HL-60/S4 (cell line): ENCODE data around the gene GSTM2.
"Not testable (repeated sequence)": the region's sequence is repeated elsewhere in the genome, so short reads cannot be mapped to it uniquely, and the experiment has no call there.

Source experiments
- in situ Hi-C: fragments of 300-500 bp; cut with MboI; formaldehyde crosslinking; loops from 2 replicates; pipeline ENCODE4 v1.14.3; 2022; ENCODE audit warnings: low sequenced_read_pairs

Gene GSTM2

DNA sequence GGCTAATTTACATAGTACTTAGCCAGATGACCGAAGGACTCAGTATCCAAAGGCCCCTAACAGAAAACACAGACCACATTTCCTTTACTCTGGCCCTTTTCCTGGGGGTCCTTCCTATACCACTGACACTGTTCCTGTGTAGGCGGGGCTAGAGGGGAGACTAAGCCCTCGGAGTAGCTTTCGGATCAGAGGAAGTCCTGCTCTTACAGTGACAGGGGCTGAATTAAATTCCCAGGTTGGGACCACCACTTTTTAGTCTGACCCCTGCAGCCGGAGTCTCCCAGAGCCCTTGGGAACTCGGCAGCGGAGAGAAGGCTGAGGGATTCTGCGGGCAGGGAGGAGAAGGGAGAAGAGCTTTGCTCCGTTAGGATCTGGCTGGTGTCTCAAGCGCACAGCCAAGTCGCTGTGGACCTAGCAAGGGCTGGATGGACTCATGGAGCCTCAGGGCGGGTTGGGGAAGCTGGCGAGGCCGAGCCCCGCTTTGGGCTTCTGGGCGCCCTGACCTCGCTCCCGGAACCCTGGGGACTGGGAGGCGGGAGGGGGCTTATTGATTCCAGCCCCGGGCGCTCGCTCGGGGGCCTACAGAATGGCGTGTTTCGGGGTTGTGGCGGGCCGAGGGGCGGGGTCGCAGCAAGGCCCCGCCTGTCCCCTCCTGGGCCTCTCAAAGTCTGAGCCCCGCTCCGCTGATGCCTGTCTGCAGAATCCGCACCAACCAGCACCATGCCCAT lies 43.9 kb downstream of the GSTM2 start, which contains the start of gene GSTM5:
Gene GSTM5 (plus strand): TSS at position 659 of the 728 bp plus-strand sequence. CDS start 62 bp downstream, at position 721.
- in situ Hi-C loops: not testable (repeated sequence)

DNA sequence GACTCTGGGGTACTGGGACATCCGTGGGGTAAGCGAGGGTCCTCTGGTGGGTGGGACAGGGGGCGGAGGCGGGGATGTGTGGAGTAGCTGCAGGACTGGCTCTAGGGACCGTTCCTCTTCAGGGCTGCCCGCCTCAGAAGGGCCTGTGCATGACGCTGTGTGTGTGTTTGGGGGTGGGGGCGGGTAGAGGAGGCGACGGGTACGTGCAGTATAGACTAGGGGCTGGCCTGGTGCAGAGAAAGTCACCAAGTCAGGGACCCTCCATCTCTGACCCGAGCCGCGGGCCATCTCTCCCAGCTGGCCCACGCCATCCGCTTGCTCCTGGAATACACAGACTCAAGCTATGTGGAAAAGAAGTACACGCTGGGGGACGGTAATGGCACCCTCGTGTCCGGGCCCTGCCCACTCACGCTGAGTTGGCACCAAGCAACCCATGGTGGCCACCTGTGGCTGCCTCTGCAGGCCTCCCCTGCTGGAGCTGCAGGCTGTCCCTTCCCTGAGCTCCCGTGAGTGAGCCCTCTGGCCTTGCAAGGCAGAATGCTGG lies 44.5 kb downstream of the GSTM2 start:
- in situ Hi-C loops: no loop called here

DNA sequence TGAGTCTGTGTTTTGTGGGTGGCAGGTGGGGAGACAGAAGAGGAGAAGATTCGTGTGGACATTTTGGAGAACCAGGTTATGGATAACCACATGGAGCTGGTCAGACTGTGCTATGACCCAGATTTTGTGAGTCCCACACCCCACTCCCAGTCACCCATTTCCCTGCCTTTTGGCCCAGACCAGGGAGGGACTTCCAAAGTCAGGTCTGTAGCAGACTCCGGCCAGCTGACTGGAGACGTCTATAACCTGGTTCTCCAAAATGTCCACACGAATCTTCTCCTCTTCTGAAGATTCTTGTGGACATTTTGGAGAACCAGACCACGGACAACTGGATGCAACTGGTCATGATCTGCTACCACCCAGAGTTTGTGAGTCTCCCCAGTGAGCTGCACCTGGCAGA lies 45.8 kb downstream of the GSTM2 start:
- in situ Hi-C loops: no loop called here

GRCh38 chr1:109714661-109715372 lies 47.0 kb downstream of the GSTM2 start:
- in situ Hi-C loops: no loop called here

- in situ Hi-C loops: no loop called here
These were observed 48.3 kb downstream of the GSTM2 start for GRCh38 chr1:109716121-109716520.

DNA sequence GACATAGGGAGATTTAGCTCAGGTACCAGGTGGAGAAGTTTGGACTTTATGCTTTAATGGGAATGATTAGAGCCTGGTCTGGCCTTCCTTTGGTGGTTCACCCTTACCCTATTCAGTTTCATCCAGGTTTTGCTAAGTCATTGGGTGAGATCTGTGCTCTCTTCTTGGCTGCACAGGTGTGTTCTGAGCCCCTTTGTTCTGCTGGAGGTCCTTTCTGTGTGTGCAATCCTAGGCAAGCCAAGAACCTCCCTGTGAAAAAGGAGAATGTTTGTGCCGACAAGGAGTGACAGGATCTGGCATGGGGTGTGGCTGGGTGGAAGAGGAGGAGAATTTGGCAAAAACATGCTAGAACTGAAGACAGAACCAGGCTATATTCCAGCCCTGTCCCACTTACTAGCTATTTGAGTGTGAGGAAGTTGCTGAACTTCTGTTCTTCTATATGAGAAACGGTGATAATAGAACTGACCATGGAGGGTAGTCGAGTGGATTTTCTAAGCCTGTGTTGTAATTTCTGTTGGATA lies 48.8 kb downstream of the GSTM2 start:
- in situ Hi-C loops: no loop called here

GRCh38 chr1:109717729-109718128 lies 49.9 kb downstream of the GSTM2 start:
- in situ Hi-C loops: no loop called here

- in situ Hi-C loops: no loop called here
These were observed 50.6 kb downstream of the GSTM2 start for GRCh38 chr1:109718495-109718894.

GRCh38 chr1:109719337-109719837 lies 51.5 kb downstream of the GSTM2 start:
- in situ Hi-C loops: no loop called here

GRCh38 chr1:109721042-109721441 lies 53.2 kb downstream of the GSTM2 start:
- in situ Hi-C loops: no loop called here

DNA sequence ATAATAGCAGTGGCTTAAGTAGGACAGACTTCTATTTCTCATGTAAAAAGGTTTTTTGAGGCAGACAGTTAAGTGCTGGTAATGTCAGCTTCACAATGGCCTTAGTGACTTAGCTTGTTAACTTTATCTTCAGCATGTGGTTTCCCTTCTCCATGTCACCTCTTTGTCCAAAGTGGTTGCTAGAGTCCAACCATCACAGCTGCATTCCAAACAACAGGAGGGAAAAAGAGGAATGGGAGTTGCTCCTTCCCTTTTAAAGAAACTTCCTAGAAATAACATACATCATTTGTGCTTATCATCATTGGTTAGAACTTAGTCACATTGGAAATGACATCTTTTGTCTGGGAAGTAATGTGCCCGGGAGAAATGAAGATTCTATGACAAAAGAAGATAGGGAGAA lies 54.1 kb downstream of the GSTM2 start:
- in situ Hi-C loops: no loop called here

GRCh38 chr1:109722908-109723691 lies 55.2 kb downstream of the GSTM2 start:
- in situ Hi-C loops: no loop called here
